HG03139 (cell line): ENCODE measurements around the gene SOX2.

Experiments used
- ATAC-seq: cut with Tn5 transposase; IDR thresholded peaks from one replicate; pipeline ENCODE4 v1.9.1; 2021; ENCODE audit not compliant: unreplicated experiment

SOX2 gene

GRCh38 chr3:181711325-181712135 is at the start of gene SOX2:
SOX2 (plus strand) TSS chr3:181711925; CDS start chr3:181712361, 436 bp downstream.
- peak; percentile 41 for ATAC-seq

DNA sequence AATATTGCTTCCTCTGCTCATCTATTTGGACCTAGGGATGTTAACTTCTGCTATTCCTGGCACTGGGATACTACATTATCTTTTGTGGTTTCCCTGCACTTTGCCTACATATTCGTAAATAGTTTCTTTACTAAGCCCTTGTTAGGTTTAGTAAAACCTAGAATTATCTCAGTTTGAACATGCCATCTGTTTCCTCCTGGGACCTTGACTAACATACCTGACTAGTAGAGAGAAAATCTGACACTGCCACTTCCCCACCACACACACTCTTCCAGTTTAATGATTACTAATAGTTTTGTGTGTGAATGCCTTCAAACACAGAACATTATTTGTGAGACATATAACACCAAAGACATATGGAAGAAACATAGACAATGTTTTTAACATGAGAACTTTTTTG is 28.2 kb upstream of the SOX2 start:
- peak; percentile 58 for ATAC-seq

GRCh38 chr3:181687190-181687589 is 24.5 kb upstream of the SOX2 start:
- no peak for ATAC-seq

DNA sequence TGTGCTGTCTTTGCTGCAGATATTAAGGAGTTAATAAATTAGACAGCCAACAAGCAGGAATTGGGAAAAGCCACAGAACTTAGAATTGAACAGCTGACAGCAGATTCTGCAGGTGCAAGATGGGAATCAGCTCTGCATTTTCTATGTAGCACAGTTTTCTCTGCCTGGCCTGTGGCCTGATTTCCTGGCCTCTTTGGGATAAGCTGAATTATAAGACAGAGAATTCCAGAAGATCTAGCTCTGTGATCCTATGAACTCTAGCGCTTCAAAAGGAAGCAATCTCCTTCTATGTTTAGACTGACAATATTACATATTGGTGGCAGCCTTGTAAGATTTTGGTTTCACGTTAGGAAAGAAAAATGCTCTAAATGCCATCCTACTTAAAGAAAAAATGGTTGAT is 24.0 kb upstream of the SOX2 start:
- ATAC-seq, result no peak

- no peak for ATAC-seq
Observed at GRCh38 chr3:181689546-181689945, 22.2 kb upstream of the SOX2 start.

- ATAC-seq, result no peak
Observed at GRCh38 chr3:181690769-181691168, 21.0 kb upstream of the SOX2 start.

DNA sequence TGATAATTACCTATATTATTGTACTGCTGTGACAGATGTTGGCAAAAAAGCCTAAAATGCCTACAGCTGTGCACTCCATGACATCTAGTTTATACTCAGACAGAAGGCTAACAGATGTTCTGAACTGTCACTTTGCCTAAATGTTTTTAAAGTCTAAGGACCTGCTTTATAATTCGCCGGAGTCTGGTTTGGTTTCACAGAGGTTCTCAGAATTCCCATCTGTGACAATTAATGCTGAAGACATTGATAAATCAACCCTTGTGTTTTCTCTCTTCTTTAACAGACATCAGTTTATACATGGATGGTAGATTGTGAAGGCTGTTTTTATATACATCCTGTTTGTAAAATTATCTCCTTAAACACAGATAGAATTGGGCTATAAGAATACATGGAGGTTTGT is 19.8 kb upstream of the SOX2 start:
- ATAC-seq, result no peak

GRCh38 chr3:181692311-181693145 is 19.2 kb upstream of the SOX2 start:
- no peak for ATAC-seq

DNA sequence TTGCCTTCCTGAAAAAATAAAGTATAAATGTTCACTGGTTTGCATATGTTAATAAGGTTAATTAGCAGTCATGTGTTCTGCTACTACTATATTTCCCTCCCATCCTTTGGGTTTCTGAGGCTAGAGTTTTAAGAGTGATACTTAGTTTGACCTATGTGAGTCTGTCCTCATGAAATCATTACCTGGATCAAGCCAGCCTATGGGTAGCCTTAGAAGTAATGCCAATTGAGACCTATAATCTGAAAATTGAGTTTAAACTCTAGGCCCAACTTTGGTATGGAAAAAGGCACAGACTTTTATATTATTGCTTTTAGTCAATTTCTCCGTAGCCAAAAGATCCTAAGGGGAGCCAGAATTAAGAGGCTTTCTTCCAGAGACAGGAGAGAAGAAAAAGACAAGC is 18.4 kb upstream of the SOX2 start:
- ATAC-seq, result no peak

GRCh38 chr3:181694805-181695660 is 16.7 kb upstream of the SOX2 start:
- ATAC-seq, result no peak

- no peak for ATAC-seq
Observed at GRCh38 chr3:181695661-181696491, 15.8 kb upstream of the SOX2 start.

- ATAC-seq, result no peak
Observed at GRCh38 chr3:181696626-181697230, 15.0 kb upstream of the SOX2 start.

- no peak for ATAC-seq
Observed at GRCh38 chr3:181698263-181698954, 13.3 kb upstream of the SOX2 start.

GRCh38 chr3:181699171-181699903 is 12.4 kb upstream of the SOX2 start:
- no peak for ATAC-seq

DNA sequence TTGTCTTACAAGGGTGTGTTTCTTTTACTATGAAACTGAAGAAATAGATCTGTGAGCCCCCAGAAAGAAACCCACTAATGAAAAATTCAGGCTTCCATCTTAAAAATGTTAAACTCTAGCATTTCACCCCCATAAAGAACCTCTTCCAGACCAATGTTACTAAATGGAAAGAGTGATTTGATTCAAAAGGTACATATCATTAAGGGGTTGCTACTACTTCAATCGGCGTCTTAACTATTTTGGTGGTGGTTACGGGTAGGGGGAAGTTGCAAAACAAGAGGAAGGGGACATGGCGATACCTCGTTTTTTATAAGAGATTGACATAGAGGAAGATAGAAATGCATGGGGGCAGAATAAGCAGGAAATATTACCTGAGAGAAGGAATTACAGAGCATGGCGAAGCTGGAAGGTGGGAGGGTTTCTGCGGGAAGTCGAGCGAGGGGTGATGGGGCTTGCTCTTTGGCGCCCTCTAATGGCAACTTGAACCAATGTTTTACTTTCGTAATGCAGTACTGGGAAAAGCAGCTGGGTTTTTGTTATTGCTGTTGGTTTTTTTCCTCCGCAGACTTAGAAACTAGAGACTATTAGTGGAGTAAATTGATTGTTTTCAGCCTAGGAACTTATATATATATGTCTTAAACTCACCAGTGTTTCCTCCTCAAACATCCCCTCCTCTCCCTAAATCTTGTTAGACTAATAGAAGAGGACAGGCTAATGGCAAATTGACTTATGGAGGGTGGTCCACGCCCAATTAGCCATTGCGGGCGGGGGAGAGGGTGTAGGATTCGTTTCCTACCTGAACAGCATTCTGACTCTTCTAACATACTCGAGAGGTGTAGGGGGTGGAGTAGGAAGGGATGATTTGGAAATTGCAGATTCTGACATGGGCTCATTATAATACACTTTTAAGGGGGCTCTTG is 11.3 kb upstream of the SOX2 start:
- no peak for ATAC-seq

DNA sequence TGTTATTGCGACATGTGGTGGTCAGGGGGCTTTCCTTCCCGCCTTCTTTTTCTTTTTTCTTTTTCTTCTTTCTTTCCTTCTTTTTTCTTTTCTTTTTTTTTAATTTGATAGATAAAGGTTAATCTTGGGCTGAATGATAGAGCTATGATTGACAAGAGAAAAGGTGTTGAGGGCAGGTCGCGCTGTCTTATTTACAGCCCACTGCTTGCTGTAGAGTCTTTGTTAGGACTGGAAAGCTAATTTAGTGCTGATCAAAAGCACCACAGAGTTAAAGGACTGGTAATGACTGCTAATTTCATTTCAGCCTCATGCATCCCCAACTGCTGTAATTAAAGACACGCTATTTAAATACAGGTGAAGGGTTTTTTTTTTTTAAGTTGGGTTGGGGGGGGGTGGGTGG is 10.6 kb upstream of the SOX2 start:
- ATAC-seq, result no peak

DNA sequence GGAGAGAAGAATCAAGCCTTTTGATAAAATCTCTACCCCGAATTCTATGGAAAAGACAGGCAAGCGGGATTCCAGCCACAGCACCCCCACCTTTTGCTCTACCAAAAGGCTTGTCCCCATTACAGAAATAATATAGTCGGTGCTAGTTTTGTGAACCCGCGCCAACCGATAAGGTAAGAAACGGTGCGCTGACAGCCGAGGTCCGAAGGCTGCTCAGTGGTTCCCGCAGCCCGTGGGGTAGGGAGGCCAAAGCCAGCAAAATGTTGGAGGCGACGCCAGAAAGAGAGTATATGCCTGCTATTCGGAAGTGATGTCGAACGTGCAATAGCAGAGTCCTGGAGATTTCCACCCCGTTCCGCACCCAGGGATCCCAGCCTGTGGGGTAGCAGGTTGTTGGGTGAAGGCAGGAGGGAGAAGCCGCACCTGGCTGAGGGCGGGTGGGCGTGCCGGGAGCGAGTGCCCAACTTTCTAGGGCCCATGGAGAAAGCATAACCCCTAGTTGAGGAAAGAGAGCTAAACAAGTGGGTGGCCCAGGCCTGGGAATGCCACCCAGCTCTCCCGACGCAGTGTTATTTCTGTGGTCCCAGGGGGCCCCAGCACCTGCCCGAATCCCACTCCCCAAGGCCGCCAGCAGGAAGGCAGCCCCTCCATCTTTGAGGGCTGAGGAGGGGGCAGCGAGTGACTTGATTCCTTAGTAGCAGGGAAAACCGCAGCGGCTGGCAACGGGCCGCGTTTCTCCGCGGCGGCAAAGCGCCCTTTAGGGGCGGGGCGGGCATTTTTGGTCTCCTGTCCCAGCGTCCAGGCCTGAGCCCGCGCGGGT is 7.9 kb upstream of the SOX2 start:
- no peak for ATAC-seq
